ENCODE results near the gene RXRA. TPM values are rescaled to one million over a fixed set of nuclear protein-coding genes. Genes with fewer than 3 reads are reported as not detected.
A peak's percentile ranks its signal among the peaks of the same experiment; 100 is the strongest.

RXRA gene
- total RNA-seq, 1 experiment from 2014 or later, result 29.9 TPM

DNA sequence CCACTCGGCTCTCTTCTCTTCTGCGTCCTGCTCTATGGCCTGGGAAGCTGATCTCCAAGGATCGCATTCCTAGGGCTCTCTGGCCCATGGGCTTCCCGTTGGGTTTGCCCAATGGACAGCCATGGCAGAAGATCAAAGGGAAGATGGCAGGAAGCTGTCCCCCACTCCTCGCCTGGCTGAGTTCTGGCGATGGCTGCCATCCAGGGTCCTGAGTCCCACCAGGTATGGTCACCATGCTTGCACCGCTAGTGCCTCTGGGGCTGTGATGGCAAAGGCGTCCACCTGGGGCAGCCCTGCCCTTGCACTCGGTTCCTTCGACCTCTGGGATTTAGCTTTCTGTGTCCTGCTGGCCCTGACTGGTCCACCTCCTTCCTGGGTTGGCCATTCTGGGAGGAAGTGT, 156.0 kb downstream of the RXRA start:
- Histone ChIP-seq H3K79me1 (ENCODE audit: insufficient read depth, low read depth, low read length, poor library complexity, severe bottlenecking) (no peaks in the 10 kb centered on the region), H3T11ph (ENCODE audit: low read length) (no peak overlapping the region), H4K8ac (replicated peaks; ENCODE audit: insufficient read length, low read depth, low read length) (no peak overlapping the region), H3K14ac (ENCODE audit: insufficient read depth, low read length) (no peak overlapping the region), H3K4me2 (ENCODE audit: insufficient read depth, insufficient read length, low read length) (no peak overlapping the region), H3K9ac (ENCODE audit: extremely low read depth, insufficient read length, low read length) (no peak overlapping the region), H2BK5ac (ENCODE audit: insufficient read length, low read length) (no peak overlapping the region), H2BK20ac (ENCODE audit: low read depth, low read length, poor library complexity, severe bottlenecking) (no peak overlapping the region), H2BK15ac (ENCODE audit: low read depth, low read length) (no peak overlapping the region), H3K79me2 (ENCODE audit: insufficient read depth, low read length) (no peaks in the 10 kb centered on the region), H3K4me1 (ENCODE audit: insufficient read depth, low read length) (no peaks in the 10 kb centered on the region), H4K91ac (ENCODE audit: insufficient read length, low read depth, low read length) (no peak overlapping the region), H3K18ac (ENCODE audit: insufficient read length, low read depth, low read length) (no peak overlapping the region), H2AK5ac (ENCODE audit: insufficient read length, low read length) (no peak overlapping the region), H4K20me1 (ENCODE audit: control insufficient read depth, insufficient read depth, insufficient read length) (no peaks in the 10 kb centered on the region), H3K23me2 (ENCODE audit: insufficient read length, low read depth, low read length, poor library complexity, severe bottlenecking) (no peaks in the 10 kb centered on the region), H3K4ac (ENCODE audit: low read depth, low read length) (no peak overlapping the region), H3K56ac (ENCODE audit: insufficient read length, low read depth, low read length) (no peak overlapping the region), H4K5ac (ENCODE audit: insufficient read length, low read depth, low read length) (no peak overlapping the region), H2BK120ac (ENCODE audit: low read depth, low read length, poor library complexity, severe bottlenecking) (no peak overlapping the region), H3K27me3 (ENCODE audit: insufficient read depth, low read length) (no peaks in the 10 kb centered on the region), H2BK12ac (ENCODE audit: insufficient read length, low read depth, low read length) (no peak overlapping the region), H2AFZ (ENCODE audit: low read length) (no peak overlapping the region), H3K27ac (ENCODE audit: insufficient read length, low read depth, low read length) (no peak overlapping the region), H3K9me3 (ENCODE audit: control insufficient read depth, low read depth, low read length) (no peaks in the 10 kb centered on the region), H3K23ac (ENCODE audit: insufficient read length, low read depth, low read length) (no peak overlapping the region)
- Mint-ChIP-seq H3K27me3 (ENCODE audit: low read depth) (peaks cover 6% of the 10 kb centered on the region), H3K36me3 (ENCODE audit: insufficient read depth in 1 of 3, low read depth in 3 of 3) (no peaks in the 10 kb centered on the region), H3K4me1 (no peaks in the 10 kb centered on the region), H3K9me3 (no peaks in the 10 kb centered on the region), H3K4me3 (no peak overlapping the region), H3K27ac (peak overlapping the region in 1 of 3 experiments; percentile 29; a peak in 1 of 7 replicates)
- TF ChIP-seq, protein P1, sequence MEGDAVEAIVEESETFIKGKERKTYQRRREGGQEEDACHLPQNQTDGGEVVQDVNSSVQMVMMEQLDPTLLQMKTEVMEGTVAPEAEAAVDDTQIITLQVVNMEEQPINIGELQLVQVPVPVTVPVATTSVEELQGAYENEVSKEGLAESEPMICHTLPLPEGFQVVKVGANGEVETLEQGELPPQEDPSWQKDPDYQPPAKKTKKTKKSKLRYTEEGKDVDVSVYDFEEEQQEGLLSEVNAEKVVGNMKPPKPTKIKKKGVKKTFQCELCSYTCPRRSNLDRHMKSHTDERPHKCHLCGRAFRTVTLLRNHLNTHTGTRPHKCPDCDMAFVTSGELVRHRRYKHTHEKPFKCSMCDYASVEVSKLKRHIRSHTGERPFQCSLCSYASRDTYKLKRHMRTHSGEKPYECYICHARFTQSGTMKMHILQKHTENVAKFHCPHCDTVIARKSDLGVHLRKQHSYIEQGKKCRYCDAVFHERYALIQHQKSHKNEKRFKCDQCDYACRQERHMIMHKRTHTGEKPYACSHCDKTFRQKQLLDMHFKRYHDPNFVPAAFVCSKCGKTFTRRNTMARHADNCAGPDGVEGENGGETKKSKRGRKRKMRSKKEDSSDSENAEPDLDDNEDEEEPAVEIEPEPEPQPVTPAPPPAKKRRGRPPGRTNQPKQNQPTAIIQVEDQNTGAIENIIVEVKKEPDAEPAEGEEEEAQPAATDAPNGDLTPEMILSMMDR (conservative IDR thresholded peaks at IDR 0.05), result no peak
- DNase-seq, result no peak
- no CpG with 5 or more reads among the region's 10 CpGs for WGBS (ENCODE audit: extremely low coverage, insufficient read length, low lambda C conversion rate)
